Endothelial cell of umbilical vein (primary cell): ENCODE measurements around the gene COX7A1.
A peak's percentile ranks its signal among the peaks of the same experiment; 100 is the strongest.

ENCODE experiments used
- EZH2 ChIP-seq: IDR thresholded peaks from 2 replicates; pipeline ENCODE4 v1.6.1; 2012; ENCODE audit warnings: borderline replicate concordance, low read depth, mild to moderate bottlenecking, moderate library complexity, low read length, inconsistent platforms; ENCODE audit not compliant: severe bottlenecking
- FOS ChIP-seq: IDR thresholded peaks from 2 replicates; pipeline ENCODE4 v1.6.1; 2011; ENCODE audit warnings: mild to moderate bottlenecking, low read length, moderate library complexity, borderline replicate concordance; ENCODE audit not compliant: insufficient read depth
- GATA2 ChIP-seq: IDR thresholded peaks from 2 replicates; pipeline ENCODE4 v1.7.0; 2011; ENCODE audit warnings: low read depth, mild to moderate bottlenecking, moderate library complexity, mixed read lengths, low read length; ENCODE audit not compliant: insufficient read length, insufficient read depth
- JUN ChIP-seq: IDR thresholded peaks from 2 replicates; pipeline ENCODE4 v1.6.1; 2011; ENCODE audit warnings: borderline replicate concordance, low read depth; ENCODE audit not compliant: insufficient read length, insufficient read depth
- MYC ChIP-seq: IDR thresholded peaks from one replicate; pipeline ENCODE4 v1.6.1; 2011; ENCODE audit warnings: mild to moderate bottlenecking, low read depth, low read length
- POLR2A ChIP-seq: IDR thresholded peaks from 2 replicates; pipeline ENCODE4 v1.6.1; 2012; ENCODE audit warnings: low read depth, mild to moderate bottlenecking, control low read depth, low read length
- POLR2AphosphoS5 ChIP-seq: IDR thresholded peaks from 2 replicates; pipeline ENCODE4 v1.6.1; 2012; ENCODE audit warnings: low read depth, mild to moderate bottlenecking, control low read depth, low read length, moderate library complexity; ENCODE audit not compliant: insufficient read depth
- TF ChIP-seq, protein P1 (sequence below), 2 donors: IDR thresholded peaks; 1 replicate in 1 of 2; 2 replicates in 1 of 2; pipeline ENCODE4 v1.5.1; 2011; ENCODE audit warnings: low read length in 2 of 2, mild to moderate bottlenecking in 2 of 2, moderate library complexity in 2 of 2, control low read depth in 1 of 2, inconsistent platforms in 1 of 2, low read depth in 1 of 2; ENCODE audit not compliant: insufficient read depth in 1 of 2; ENCODE audit errors: extremely low read depth in 1 of 2
- TF ChIP-seq, protein P2 (sequence below): IDR thresholded peaks from 2 replicates; pipeline ENCODE4 v1.6.1; 2011; ENCODE audit not compliant: insufficient read depth, insufficient read length

DNA sequence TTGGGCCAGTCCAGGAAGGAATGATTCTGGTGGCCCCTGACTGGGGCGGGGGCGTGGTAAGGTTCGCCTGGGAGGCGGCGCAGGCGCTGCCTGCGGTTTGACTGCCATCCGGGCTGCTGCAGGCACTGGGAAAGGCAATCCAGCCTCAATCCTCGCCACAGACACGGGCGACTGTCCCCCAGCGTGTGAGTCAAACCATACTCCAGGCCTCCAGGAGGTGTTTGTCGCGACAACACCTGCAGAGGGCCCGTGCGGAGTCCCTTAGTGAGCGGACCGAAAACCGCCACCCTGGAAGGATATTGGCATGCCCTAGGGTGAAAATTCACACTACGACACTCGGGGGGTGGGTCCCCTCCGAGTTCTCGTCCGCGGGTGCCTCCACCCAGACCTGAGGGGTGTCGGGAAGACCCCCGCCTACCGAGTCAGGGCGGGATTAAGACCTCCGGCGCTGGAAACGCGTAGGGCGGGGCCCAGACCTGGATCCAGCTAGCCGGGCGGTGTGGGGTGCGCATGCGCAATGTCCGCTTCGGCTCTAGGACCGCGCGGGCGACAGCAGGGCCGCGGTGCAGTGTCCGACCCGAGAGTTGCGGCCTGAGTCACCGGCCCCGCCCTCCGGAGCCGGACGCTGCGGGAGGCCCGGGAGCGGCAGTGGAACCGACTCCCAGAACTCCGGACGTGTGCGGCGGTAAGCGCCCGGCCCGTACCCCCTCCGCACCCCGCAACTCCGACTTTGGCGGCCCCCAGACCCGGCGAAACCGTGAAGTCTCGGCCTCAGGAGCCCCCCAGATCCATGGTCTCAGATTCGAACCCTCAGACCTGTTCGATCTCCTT lies 12.6 kb downstream of the COX7A1 start, which contains the start of gene CAPNS1:
- TF ChIP-seq, protein P1, sequence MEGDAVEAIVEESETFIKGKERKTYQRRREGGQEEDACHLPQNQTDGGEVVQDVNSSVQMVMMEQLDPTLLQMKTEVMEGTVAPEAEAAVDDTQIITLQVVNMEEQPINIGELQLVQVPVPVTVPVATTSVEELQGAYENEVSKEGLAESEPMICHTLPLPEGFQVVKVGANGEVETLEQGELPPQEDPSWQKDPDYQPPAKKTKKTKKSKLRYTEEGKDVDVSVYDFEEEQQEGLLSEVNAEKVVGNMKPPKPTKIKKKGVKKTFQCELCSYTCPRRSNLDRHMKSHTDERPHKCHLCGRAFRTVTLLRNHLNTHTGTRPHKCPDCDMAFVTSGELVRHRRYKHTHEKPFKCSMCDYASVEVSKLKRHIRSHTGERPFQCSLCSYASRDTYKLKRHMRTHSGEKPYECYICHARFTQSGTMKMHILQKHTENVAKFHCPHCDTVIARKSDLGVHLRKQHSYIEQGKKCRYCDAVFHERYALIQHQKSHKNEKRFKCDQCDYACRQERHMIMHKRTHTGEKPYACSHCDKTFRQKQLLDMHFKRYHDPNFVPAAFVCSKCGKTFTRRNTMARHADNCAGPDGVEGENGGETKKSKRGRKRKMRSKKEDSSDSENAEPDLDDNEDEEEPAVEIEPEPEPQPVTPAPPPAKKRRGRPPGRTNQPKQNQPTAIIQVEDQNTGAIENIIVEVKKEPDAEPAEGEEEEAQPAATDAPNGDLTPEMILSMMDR (IDR thresholded peaks at IDR 0.05; ENCODE audit: extremely low read depth in 1 of 2, insufficient read depth in 1 of 2, low read depth in 1 of 2, low read length in 2 of 2) = no peak
- TF ChIP-seq EZH2 (no peak), POLR2A (peak; percentile 96), POLR2AphosphoS5 (peak; percentile 99), MYC (peak; percentile 34), JUN (no peak), GATA2 (no peak), FOS (peak; percentile 85)
- TF ChIP-seq, protein P2, sequence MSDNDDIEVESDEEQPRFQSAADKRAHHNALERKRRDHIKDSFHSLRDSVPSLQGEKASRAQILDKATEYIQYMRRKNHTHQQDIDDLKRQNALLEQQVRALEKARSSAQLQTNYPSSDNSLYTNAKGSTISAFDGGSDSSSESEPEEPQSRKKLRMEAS = no peak
